Skeletal muscle tissue (tissue), 5 donors: ENCODE measurements around the gene SPRR2B. TPM values are rescaled to one million over a fixed set of nuclear protein-coding genes. Genes with fewer than 3 reads are reported as not detected.
"Not testable (repeated sequence)": the region's sequence is repeated elsewhere in the genome, so short reads cannot be mapped to it uniquely, and the experiment has no call there.

ENCODE experiments used
- H3K27ac ChIP-seq: one replicate; pipeline ENCODE4 v1.7.0; 2013; ENCODE audit warnings: mild to moderate bottlenecking, low read depth, low read length, inconsistent platforms
- H3K27me3 ChIP-seq, 3 donors: one replicate each; pipeline ENCODE4 v1.7.0; 2013; ENCODE audit warnings: low read length in 3 of 3; ENCODE audit not compliant: control insufficient read depth in 3 of 3, insufficient read depth in 3 of 3
- H3K36me3 ChIP-seq, 3 donors: one replicate each; pipeline ENCODE4 v1.7.0; 2013; ENCODE audit warnings: low read length in 3 of 3; ENCODE audit not compliant: control insufficient read depth in 3 of 3, insufficient read depth in 3 of 3
- H3K4me1 ChIP-seq, 3 donors: one replicate each; pipeline ENCODE4 v1.7.0; 2013; ENCODE audit warnings: low read length in 3 of 3, mild to moderate bottlenecking in 3 of 3; ENCODE audit not compliant: control insufficient read depth in 3 of 3, insufficient read depth in 3 of 3
- H3K4me3 ChIP-seq, 3 donors: one replicate each; pipeline ENCODE4 v1.7.0; 2013; ENCODE audit warnings: low read length in 3 of 3
- H3K9ac ChIP-seq, 3 donors: one replicate each; pipeline ENCODE4 v1.7.0; 2013; ENCODE audit warnings: low read length in 3 of 3, mild to moderate bottlenecking in 3 of 3, moderate library complexity in 2 of 3, low read depth in 1 of 3
- H3K9me3 ChIP-seq, 3 donors: one replicate each; pipeline ENCODE4 v1.7.0; 2013; ENCODE audit warnings: low read length in 3 of 3; ENCODE audit not compliant: control insufficient read depth in 3 of 3
- small RNA-seq: library from RNA; depleted of rRNA; stranded (forward); fragments of <200 nt; gene quantifications from one replicate; pipeline ENCODE3, GENCODE V24; 2014
- total RNA-seq: library from RNA; depleted of rRNA; stranded (reverse); fragments of >200 nt; gene quantifications from one replicate; pipeline ENCODE4 v1.2.3, GENCODE V29; 2014
- donor health status: Osteomylitis.

The SPRR2B gene
- total RNA-seq, 1 donor from 2014 or later = not detected

GRCh38 chr1:153021829-153022228 lies 49.6 kb downstream of the SPRR2B start:
- H3K9ac ChIP-seq, H3K9me3 ChIP-seq, H3K4me1 ChIP-seq, H3K4me3 ChIP-seq, H3K36me3 ChIP-seq, H3K27ac ChIP-seq, H3K27me3 ChIP-seq: not testable (repeated sequence)

Small RNA genes lying within 50 kb of the gene (small RNA-seq; reads per million reads assigned to genes)
- not detected for gene AL356867.1

Other genes starting within 250 kb of the SPRR2B start
- not detected for gene LCE1A, start 244.1 kb downstream of the SPRR2B start, total RNA-seq
- gene LCE6A, start 228.8 kb downstream of the SPRR2B start, total RNA-seq = not detected
- not detected for gene LCE7A, start 211.6 kb downstream of the SPRR2B start, total RNA-seq
- not detected for gene SMCP, start 193.3 kb downstream of the SPRR2B start, total RNA-seq
- gene IVL, start 163.1 kb downstream of the SPRR2B start, total RNA-seq = not detected
- gene SPRR5, start 124.4 kb downstream of the SPRR2B start, total RNA-seq = not detected
- gene SPRR4, start 101.0 kb downstream of the SPRR2B start, total RNA-seq = not detected
- gene SPRR1A, start 87.5 kb downstream of the SPRR2B start, total RNA-seq = not detected
- gene SPRR3, start 69.9 kb downstream of the SPRR2B start, total RNA-seq = not detected
- not detected for gene SPRR1B, start 40.4 kb downstream of the SPRR2B start, total RNA-seq
- gene SPRR2D, start 30.5 kb downstream of the SPRR2B start, total RNA-seq = not detected
- gene SPRR2A, start 14.1 kb downstream of the SPRR2B start, total RNA-seq = not detected
- not detected for gene SPRR2E, start 22.9 kb upstream of the SPRR2B start, total RNA-seq
- gene SPRR2F, start 41.9 kb upstream of the SPRR2B start, total RNA-seq = not detected
- gene SPRR2G, start 79.3 kb upstream of the SPRR2B start, total RNA-seq = not detected
- not detected for gene LELP1, start 131.8 kb upstream of the SPRR2B start, total RNA-seq
- gene PRR9, start 146.0 kb upstream of the SPRR2B start, total RNA-seq = not detected
- gene LORICRIN, start 188.1 kb upstream of the SPRR2B start, total RNA-seq = not detected
- gene PGLYRP3, start 241.3 kb upstream of the SPRR2B start, total RNA-seq = not detected